Ovary (tissue), 9 donors: Measurements from ENCODE around the gene PTH1R. TPM values are rescaled to one million over a fixed set of nuclear protein-coding genes. Genes with fewer than 3 reads are reported as not detected.
"Not testable (repeated sequence)": the region's sequence is repeated elsewhere in the genome, so short reads cannot be mapped to it uniquely, and the experiment has no call there.

Source experiments
- DNase-seq, 5 donors: peaks; one replicate each; pipeline ENCODE4 v3.0.0-alpha.2; 2019 to 2020
- H3K27ac ChIP-seq, 2 donors: fragments of 200-600 bp; one replicate each; pipeline versions ENCODE4 v1.5.1 to v1.8.0; 2019 to 2022
- H3K27me3 ChIP-seq: fragments of 200-600 bp; one replicate; pipeline ENCODE4 v1.8.0; 2022
- H3K36me3 ChIP-seq: fragments of 200-600 bp; sonication (generic); one replicate; pipeline ENCODE4 v1.5.1; 2019
- H3K4me1 ChIP-seq: one replicate; pipeline ENCODE4 v1.8.1; 2013; ENCODE audit warnings: mild to moderate bottlenecking, moderate library complexity; ENCODE audit not compliant: insufficient read depth
- H3K4me3 ChIP-seq: fragments of 200-600 bp; sonication (generic); one replicate; pipeline ENCODE4 v1.5.1; 2017
- H3K9me3 ChIP-seq, 2 donors: fragments of 200-600 bp in 1 of 2; sonication (generic) in 1 of 2; one replicate each; pipeline versions ENCODE4 v1.5.1 to v1.8.1; 2013 to 2019; ENCODE audit warnings: mild to moderate bottlenecking in 1 of 2, moderate library complexity in 1 of 2
- EP300 ChIP-seq: sonication (generic); formaldehyde crosslinking; IDR thresholded peaks from one replicate; pipeline ENCODE4 v1.6.1; 2017; ENCODE audit warnings: antibody characterized with exemption
- POLR2A ChIP-seq: fragments of 450-650 bp; IDR thresholded peaks from one replicate; pipeline ENCODE4 v1.6.1; 2017; ENCODE audit warnings: antibody characterized with exemption, mild to moderate bottlenecking, moderate library complexity
- WGBS, 3 donors: extraction: QIAGEN DNeasy Blood & Tissue Kit in 1 of 3; methylation state at CpG; one replicate each; pipeline versions ENCODE4 v1.1.5 to v1.1.7; 2013 to 2017; 5-methylcytosine and 5-hydroxymethylcytosine counted together
- intact Hi-C, 4 donors: fragments of 100-400 bp; cut with DNase I; formaldehyde crosslinking; loops; one replicate each; pipeline versions ENCODE4 v1.11.0 to v1.15.1; 2022 to 2023
- polyA plus RNA-seq, 2 donors: library from polyadenylated mRNA; stranded (reverse); fragments of 200-250 nt in 1 of 2; fragments of 350-450 nt in 1 of 2; fragmentation: Illumina TruSeq in 1 of 2; extraction: RNeasy Lipid Tissue Mini Kit (QIAGEN cat#74804) in 1 of 2; gene quantifications; one replicate each; pipeline ENCODE4 v1.2.3, GENCODE V29; 2013 to 2014
- total RNA-seq, 7 donors: library from RNA; depleted of rRNA in 2 of 7; stranded (reverse); fragments of >200 nt in 2 of 7; fragmentation: NEBNext Ultra II Directional in 3 of 7; extraction: Animal tissue kit (Norgen Biotek cat#: 25700) in 3 of 7; gene quantifications; one replicate each; pipeline versions ENCODE4 v1.1.0 to v1.2.4, GENCODE V29; 2016 to 2023
- TF ChIP-seq, protein P1 (sequence below), 3 donors: fragments of 450-650 bp in 2 of 3; fragments of 200-600 bp in 1 of 3; IDR thresholded peaks; one replicate each; pipeline versions ENCODE4 v1.5.1 to v1.8.0; 2016 to 2022; ENCODE audit warnings: antibody characterized with exemption in 3 of 3, mild to moderate bottlenecking in 1 of 3
- donor health status: DM: no; HTN: no; CAD: no; lungs with moderate emphysema.
- donor health status: DM: no; HTN: no; CAD: no.
- donor health status: Bipolar disorder and iron deficiency.
- donor health status: DM: yes; HTN: yes; CAD: no.
- donor health status: DM: no; HTN: no; CAD: no.
- donor health status: DM: yes; HTN: yes; CAD: no.

PTH1R gene
- total and polyA plus RNA-seq, 9 donors: 3.8 to 23.9 (median 12.3) TPM

DNA sequence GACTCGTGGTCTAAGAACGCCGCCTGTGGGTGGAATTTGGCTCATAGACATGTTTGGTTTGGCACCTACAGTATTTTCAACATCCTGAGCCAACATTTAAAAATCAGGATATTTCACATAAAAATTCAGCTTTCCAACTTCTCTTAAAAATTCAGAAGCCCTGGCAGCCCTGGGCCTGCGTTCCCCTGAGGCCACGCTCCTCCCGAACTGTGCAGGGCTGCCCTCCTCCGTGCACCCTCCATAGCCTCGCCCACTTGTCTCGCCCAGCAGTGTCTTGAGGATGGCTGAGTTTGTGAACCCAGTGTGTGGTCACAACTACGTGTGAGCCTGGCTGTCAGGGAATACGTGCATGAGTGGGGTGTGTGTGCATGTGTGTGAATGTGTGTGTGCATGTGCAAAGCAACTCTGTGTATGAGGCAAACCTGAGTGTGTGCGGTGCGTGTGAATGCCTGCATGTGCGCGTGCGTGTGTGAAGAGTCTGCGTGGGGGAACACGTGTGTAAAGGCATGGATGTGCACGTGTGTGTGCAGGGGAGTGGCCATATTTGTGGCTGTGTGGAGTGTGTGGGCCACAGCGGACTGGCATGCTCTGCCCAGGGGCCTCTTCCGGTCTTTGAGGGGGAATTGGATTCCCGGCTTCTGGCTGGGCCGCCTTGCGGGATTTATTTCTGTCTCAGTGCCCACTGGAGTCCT is 30.9 kb downstream of the PTH1R start:
- intact Hi-C loops: loop anchor here in 2 of 4 donors (5.0 kb wide), 2 partner anchors 41 to 201 kb away; no protein-coding TSS in a partner anchor
- DNase-seq: peak in 4 of 5 donors; percentile 62 to 67 (median 64)
- Histone ChIP-seq H3K4me3 (no peak overlapping the region), H3K27ac (no peak overlapping the region), H3K9me3 (no peaks in the 10 kb centered on the region), H3K36me3 (no peaks in the 10 kb centered on the region), H3K4me1 (peaks cover 15% of the 10 kb centered on the region), H3K27me3 (no peaks in the 10 kb centered on the region)
- WGBS, 3 donors: 8 to 18% (median 13%) methylated on average over 24 of the region's 24 CpGs
- TF ChIP-seq, protein P1, sequence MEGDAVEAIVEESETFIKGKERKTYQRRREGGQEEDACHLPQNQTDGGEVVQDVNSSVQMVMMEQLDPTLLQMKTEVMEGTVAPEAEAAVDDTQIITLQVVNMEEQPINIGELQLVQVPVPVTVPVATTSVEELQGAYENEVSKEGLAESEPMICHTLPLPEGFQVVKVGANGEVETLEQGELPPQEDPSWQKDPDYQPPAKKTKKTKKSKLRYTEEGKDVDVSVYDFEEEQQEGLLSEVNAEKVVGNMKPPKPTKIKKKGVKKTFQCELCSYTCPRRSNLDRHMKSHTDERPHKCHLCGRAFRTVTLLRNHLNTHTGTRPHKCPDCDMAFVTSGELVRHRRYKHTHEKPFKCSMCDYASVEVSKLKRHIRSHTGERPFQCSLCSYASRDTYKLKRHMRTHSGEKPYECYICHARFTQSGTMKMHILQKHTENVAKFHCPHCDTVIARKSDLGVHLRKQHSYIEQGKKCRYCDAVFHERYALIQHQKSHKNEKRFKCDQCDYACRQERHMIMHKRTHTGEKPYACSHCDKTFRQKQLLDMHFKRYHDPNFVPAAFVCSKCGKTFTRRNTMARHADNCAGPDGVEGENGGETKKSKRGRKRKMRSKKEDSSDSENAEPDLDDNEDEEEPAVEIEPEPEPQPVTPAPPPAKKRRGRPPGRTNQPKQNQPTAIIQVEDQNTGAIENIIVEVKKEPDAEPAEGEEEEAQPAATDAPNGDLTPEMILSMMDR (IDR thresholded peaks at IDR 0.05): peak in 1 of 3 donors; percentile 59
- no peak for TF ChIP-seq POLR2A
- no peak for TF ChIP-seq EP300

DNA sequence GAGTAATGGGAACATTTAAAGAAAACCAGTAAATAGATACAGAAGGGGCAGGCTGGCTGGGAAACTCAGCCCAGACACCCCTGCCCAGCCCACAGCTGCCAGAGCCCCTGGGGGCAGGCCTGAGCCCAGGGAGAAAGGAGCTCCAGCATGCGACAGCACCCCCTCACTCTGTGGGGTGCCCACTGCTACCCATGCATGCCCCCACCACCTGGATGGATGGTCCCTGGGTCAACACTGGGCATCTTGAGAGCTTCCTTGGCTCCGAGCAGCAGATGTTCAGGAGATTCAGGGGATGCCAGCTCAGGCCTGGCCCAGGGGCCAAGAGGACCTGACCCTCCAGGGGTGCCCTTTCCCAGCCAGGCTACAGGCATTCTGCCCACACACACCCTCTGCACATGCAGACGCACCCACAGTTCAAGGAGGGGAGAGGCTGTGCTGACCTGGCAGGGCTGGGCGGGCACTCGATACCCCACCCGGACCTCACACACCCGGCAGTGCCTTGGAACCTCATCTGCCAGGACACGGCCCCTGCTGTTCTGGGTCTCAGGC is 31.5 kb downstream of the PTH1R start:
- DNase-seq: peak in 1 of 5 donors; percentile 42
- H3K36me3 ChIP-seq: no peaks in the 10 kb centered on the region
- no peaks in the 10 kb centered on the region for H3K9me3 ChIP-seq
- intact Hi-C loops: loop anchor here in 2 of 4 donors (5.0 kb wide), 2 partner anchors 42 to 202 kb away; no protein-coding TSS in a partner anchor
- no peaks in the 10 kb centered on the region for H3K27me3 ChIP-seq
- WGBS, 3 donors: 18 to 25% (median 21%) methylated on average over 3 to 8 of the region's 8 CpGs
- H3K27ac ChIP-seq: no peak overlapping the region
- peaks cover 15% of the 10 kb centered on the region for H3K4me1 ChIP-seq
- TF ChIP-seq EP300: no peak
- H3K4me3 ChIP-seq: no peak overlapping the region

DNA sequence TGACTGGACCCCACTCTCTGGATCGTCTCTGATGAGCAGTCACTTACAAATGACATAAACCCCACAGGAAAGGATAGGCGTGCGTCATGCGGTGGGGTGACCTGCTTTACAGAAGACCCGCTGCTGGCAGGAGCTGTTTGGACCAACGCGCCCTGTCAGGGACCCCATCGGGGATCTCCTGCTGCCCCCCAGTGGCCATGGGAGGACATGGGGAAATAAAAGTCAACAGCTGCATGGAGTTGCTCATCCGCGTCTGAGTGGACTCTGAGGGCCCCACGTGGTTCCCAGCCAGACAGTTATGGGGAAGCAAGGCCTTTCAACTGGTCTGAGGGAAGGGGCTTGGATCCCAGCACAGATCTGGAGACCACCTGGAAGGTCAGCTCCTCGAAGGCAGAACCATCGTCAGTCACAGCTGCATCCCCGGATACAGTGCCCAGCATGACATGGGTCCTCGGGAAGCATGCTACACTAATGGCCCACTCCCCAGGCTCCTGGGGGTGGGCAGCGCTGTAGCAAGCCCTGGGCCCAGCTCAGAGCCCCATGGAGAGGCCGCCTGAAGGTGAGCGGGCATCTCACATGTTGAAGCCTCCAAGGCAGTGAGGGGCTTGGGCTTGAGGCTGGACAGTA is 32.1 kb downstream of the PTH1R start:
- H3K27me3 ChIP-seq: no peaks in the 10 kb centered on the region
- WGBS, 3 donors: 13 to 16% (median 14%) methylated on average over 17 to 18 of the region's 18 CpGs
- no peaks in the 10 kb centered on the region for H3K9me3 ChIP-seq
- TF ChIP-seq POLR2A: no peak
- TF ChIP-seq, protein P1 (IDR thresholded peaks at IDR 0.05): peak; percentile 82 to 87 (median 83)
- no peak overlapping the region for H3K4me3 ChIP-seq
- intact Hi-C loops: loop anchor here in 2 of 4 donors (5.0 kb wide), 2 partner anchors 42 to 202 kb away; no protein-coding TSS in a partner anchor
- no peaks in the 10 kb centered on the region for H3K36me3 ChIP-seq
- peaks cover 15% of the 10 kb centered on the region for H3K4me1 ChIP-seq
- H3K27ac ChIP-seq: no peak overlapping the region
- peak; percentile 82 to 91 (median 89) for DNase-seq

DNA sequence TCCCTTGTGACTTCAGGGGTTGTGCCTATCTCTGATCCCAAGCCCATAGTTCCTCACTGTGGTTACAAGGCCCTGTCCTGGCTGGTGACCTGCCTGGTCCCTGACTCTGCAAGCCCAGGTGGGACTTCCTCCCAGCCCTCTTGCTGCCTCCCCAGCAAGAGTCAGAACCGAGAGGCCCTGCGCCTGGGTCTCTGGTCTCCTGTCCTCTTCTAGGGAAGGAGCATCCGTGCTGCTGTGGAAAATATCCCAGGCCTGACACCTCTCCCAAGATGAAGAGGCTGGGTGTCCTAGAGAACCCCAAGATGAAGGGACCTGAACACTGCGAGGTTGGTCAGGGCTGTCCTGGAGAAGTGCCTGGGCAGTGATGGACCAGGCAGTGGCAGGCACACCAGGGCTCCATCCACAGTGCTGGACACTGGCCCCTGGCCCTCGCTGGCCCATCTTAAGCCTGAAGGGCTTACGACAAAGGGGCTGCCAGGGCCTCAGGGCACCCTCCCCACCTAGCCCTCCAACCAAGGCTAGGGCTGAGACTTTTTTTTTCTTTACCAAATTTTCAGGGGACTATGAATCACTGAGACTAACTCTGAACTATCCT is 32.7 kb downstream of the PTH1R start:
- H3K36me3 ChIP-seq: no peaks in the 10 kb centered on the region
- peak in 2 of 5 donors; percentile 17 to 31 for DNase-seq
- 72 to 78% (median 75%) methylated on average over 6 of the region's 6 CpGs for WGBS, 3 donors
- no peak overlapping the region for H3K27ac ChIP-seq
- TF ChIP-seq, protein P1 (IDR thresholded peaks at IDR 0.05): no peak
- no peak for TF ChIP-seq EP300
- TF ChIP-seq POLR2A: no peak
- intact Hi-C loops: no loop called here
- H3K4me1 ChIP-seq: peaks cover 15% of the 10 kb centered on the region
- H3K27me3 ChIP-seq: no peaks in the 10 kb centered on the region
- no peak overlapping the region for H3K4me3 ChIP-seq
- H3K9me3 ChIP-seq: no peaks in the 10 kb centered on the region

- intact Hi-C loops, H3K27me3 ChIP-seq, H3K4me3 ChIP-seq, H3K27ac ChIP-seq, H3K36me3 ChIP-seq, H3K9me3 ChIP-seq: not testable (repeated sequence)
- peak in 1 of 5 donors; percentile 18 for DNase-seq
- peaks cover 15% of the 10 kb centered on the region for H3K4me1 ChIP-seq
- 79 to 83% (median 80%) methylated on average over 10 of the region's 10 CpGs for WGBS, 3 donors
Measured at GRCh38 chr3:46910914-46911313, 33.4 kb downstream of the PTH1R start.
